Activated CD8-positive, alpha-beta memory T cell treated with anti-CD3 and anti-CD28 coated beads, Interleukin-2, amount 50 U/mL, for 48 hours (primary cell): ENCODE data around the gene PHF8.

Experiments used
- DNase-seq: peaks from one replicate; pipeline ENCODE4 v3.0.0-alpha.2; 2020

The PHF8 gene

GRCh38 chrX:54012830-54013500 is 31.3 kb downstream of the PHF8 start:
- no peak for DNase-seq

GRCh38 chrX:54007682-54008081 is 36.6 kb downstream of the PHF8 start:
- no peak for DNase-seq

GRCh38 chrX:53997724-53998123 is 46.5 kb downstream of the PHF8 start:
- no peak for DNase-seq

GRCh38 chrX:53992589-53992988 is 51.7 kb downstream of the PHF8 start:
- DNase-seq, result no peak

- no peak for DNase-seq
Measured at GRCh38 chrX:53990171-53990570, 54.1 kb downstream of the PHF8 start.

- no peak for DNase-seq
Measured at GRCh38 chrX:53984895-53985294, 59.4 kb downstream of the PHF8 start.

- no peak for DNase-seq
Measured at GRCh38 chrX:53974529-53974928, 69.7 kb downstream of the PHF8 start.

GRCh38 chrX:53969540-53969939 is 74.7 kb downstream of the PHF8 start:
- DNase-seq, result no peak

GRCh38 chrX:53950130-53950733 is 94.0 kb downstream of the PHF8 start:
- no peak for DNase-seq

- DNase-seq, result no peak
Measured at GRCh38 chrX:53940180-53940579, 104.1 kb downstream of the PHF8 start.

GRCh38 chrX:53939127-53939526 is 105.1 kb downstream of the PHF8 start:
- DNase-seq, result no peak

- DNase-seq, result no peak
Measured at GRCh38 chrX:53930515-53931380, 113.5 kb downstream of the PHF8 start.

- no peak for DNase-seq
Measured at GRCh38 chrX:53926030-53926429, 118.2 kb downstream of the PHF8 start.

- DNase-seq, result no peak
Measured at GRCh38 chrX:53918702-53919101, 125.6 kb downstream of the PHF8 start.

GRCh38 chrX:53900623-53901022 is 143.7 kb downstream of the PHF8 start:
- DNase-seq, result no peak

- no peak for DNase-seq
Measured at GRCh38 chrX:53895270-53895669, 149.0 kb downstream of the PHF8 start.
